Measurements from ENCODE around the gene ZNF491.

The ZNF491 gene

DNA sequence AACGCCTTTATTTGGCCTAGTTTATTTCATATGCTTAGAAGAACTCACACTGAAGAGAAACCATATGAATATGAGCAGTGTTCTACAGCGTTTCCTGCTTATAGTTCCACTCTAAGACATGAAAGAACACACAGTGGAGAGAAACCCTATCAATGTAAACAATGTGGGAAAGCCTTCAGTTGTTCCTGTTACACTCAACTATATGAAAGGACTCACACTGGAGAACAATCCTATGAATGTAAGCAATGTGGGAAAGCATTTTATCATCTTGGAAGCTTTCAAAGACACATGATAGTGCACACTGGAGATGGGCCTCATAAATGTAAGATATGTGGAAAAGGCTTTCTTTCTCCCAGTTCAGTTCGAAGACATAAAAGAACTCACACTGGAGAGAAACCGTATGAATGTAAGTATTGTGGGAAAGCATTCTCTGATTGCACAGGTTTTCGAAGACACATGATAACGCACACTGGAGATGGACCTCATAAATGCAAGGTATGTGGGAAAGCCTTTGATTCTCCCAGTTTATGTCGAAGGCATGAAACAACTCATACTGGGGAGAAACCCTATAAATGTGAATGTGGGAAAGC lies 17.8 kb upstream of the ZNF491 start:
- no peak overlapping the region for H3K4me3 Mint-ChIP-seq
- peaks cover 14 to 20% of the 10 kb centered on the region in 2 donors for H3K9me3 Mint-ChIP-seq
- peaks cover 64 to 80% of the 10 kb centered on the region in 2 donors for H3K36me3 Mint-ChIP-seq
- H3K27me3 Mint-ChIP-seq, result no peaks in the 10 kb centered on the region
- H3K27ac Mint-ChIP-seq, result no peak overlapping the region
- no peaks in the 10 kb centered on the region for H3K4me1 Mint-ChIP-seq
- DNase-seq (no peak), ATAC-seq (replicated peaks) (no peak)

DNA sequence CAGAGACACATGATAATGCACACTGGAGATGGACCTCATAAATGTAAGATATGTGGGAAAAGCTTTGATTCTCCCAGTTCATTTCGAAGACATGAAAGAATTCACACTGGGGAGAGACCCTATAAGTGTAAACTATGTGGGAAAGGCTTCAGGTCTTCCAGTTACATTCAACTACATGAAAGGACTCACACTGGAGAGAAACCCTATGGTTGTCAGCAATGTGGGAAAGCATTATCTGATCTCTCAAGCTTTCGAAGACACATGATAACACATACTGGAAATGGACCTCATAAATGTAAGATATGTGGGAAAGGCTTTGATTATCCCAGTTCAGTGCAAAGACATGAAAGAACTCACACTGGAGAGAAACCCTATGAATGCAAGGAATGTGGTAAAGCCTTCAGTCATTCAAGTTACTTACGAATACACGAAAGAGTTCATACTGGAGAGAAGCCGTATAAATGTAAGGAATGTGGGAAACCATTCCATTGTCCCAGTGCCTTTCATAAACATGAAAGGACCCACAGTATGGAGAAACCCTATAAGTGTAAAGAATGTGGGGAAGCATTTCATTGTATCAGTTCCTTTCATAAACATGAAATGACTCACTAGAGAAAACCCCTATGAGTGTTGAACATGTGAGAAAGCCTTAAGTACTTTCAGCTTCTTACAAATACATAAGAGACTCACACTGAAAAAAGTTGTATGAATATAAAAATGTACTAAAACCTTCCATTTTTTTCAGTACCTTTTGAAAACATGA lies 16.8 kb upstream of the ZNF491 start:
- no peaks in the 10 kb centered on the region for H3K27me3 Mint-ChIP-seq

DNA sequence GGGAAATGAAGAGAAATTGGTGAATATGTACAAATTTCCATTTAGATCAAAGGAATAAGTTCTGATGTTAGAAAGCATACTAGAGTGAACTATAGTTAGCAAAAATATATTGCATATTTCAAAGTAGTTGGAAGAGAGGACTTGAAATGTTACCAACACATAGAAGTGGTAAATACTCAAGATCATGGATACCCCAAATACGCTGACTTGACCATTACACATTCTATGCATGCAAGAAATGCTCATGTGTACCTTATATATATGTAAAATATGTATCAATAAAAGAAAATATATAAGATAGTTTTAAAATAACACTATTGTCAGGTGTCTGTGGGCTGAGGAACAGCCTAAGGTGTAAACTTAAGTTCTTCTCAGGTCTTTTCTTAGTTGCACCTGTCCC lies 14.6 kb upstream of the ZNF491 start:
- ATAC-seq (replicated peaks) (no peak), DNase-seq (no peak)
- H3K36me3 Mint-ChIP-seq, result peaks cover 52 to 63% of the 10 kb centered on the region in 2 donors
- no peak overlapping the region for H3K4me3 Mint-ChIP-seq
- H3K4me1 Mint-ChIP-seq, result no peaks in the 10 kb centered on the region
- no peaks in the 10 kb centered on the region for H3K27me3 Mint-ChIP-seq
- peaks cover 14 to 28% of the 10 kb centered on the region in 2 donors for H3K9me3 Mint-ChIP-seq
- H3K27ac Mint-ChIP-seq, result no peak overlapping the region

More for the DNA sequence above, 16.8 kb upstream of the ZNF491 start:
- Mint-ChIP-seq H3K4me1 (no peaks in the 10 kb centered on the region), H3K36me3 (peaks cover 62 to 78% of the 10 kb centered on the region in 2 donors), H3K27ac (no peak overlapping the region), H3K9me3 (peaks cover 14 to 23% of the 10 kb centered on the region in 2 donors), H3K4me3 (no peak overlapping the region)
- ATAC-seq (replicated peaks), result peak; percentile 46 to 71
- no peak for DNase-seq

DNA sequence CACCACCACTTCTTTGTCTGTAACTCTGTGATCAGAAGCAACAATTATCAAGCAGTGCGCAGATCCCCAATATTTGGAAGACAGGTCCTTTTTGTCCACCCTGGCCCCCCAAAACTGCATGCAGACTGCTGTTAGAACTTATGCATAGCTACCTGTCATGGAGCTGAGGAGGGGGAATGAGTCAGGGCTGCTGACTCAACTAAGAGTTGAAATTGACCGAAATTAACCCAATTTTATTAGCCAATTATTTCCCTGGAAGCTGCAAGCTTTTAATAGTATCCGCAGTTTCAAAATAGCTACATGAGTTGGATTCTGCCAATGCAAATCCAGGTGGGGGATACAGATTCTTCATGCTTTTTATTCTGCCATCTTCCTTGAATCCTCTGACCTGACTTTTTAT lies 14.0 kb upstream of the ZNF491 start:
- peaks cover 48 to 57% of the 10 kb centered on the region in 2 donors for H3K36me3 Mint-ChIP-seq
- no peaks in the 10 kb centered on the region for H3K4me1 Mint-ChIP-seq
- H3K9me3 Mint-ChIP-seq, result peaks cover 14 to 30% of the 10 kb centered on the region in 2 donors
- no peaks in the 10 kb centered on the region for H3K27me3 Mint-ChIP-seq
- ATAC-seq (replicated peaks) (no peak), DNase-seq (no peak)
- no peak overlapping the region for H3K4me3 Mint-ChIP-seq
- H3K27ac Mint-ChIP-seq, result no peak overlapping the region

DNA sequence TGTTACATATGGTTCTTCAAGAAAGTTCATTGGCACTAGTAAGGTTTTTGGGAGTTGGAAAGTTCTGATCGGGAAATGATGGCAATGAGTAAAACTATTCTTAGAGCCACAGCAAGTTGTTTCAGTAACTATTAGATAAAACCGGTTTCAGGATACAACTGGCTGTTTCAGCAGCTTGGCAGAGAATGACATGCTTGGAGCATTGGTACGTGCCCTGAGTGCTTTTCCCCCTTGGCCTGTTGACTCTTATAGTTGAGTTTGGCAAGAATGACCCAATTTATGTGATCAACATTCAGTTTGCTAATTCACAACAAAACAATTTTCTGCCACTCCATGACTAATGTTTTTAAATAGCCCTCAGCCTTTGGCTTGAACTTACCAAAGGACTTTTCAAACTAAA lies 10.8 kb upstream of the ZNF491 start:
- Mint-ChIP-seq H3K27ac (no peak overlapping the region), H3K4me1 (peaks cover 0 to under 1% of the 10 kb centered on the region in 2 donors), H3K36me3 (peaks cover 27 to 33% of the 10 kb centered on the region in 2 donors), H3K4me3 (no peak overlapping the region), H3K9me3 (peaks cover 24 to 28% of the 10 kb centered on the region in 2 donors), H3K27me3 (no peaks in the 10 kb centered on the region)
- DNase-seq, result no peak
- ATAC-seq (replicated peaks), result no peak

DNA sequence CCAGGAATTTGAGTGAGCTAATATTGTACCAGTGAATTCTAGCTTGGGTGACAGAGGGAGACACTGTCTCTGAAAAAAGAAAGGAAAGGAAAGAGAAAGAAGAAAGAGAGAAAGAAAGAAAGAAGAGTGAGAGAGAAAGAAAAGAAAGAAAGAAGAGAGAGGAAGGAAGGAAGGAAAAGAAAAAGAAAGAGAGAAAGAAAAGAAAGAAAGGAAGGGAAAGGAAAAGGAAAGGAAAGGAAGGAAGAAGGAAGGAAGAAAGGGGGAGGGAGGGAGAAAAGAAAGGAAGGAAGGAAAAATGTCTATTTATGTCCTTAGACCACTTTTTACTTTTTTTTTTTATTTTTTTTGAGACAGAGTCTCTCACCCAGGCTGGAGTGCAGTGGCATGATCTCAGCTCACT lies 5.4 kb upstream of the ZNF491 start:
- H3K27me3 Mint-ChIP-seq, result no peaks in the 10 kb centered on the region
- ATAC-seq (replicated peaks), result no peak
- no peaks in the 10 kb centered on the region for H3K36me3 Mint-ChIP-seq
- H3K4me3 Mint-ChIP-seq, result no peak overlapping the region
- H3K4me1 Mint-ChIP-seq, result peaks cover 7 to 24% of the 10 kb centered on the region in 2 donors
- H3K9me3 Mint-ChIP-seq, result peaks cover 12 to 18% of the 10 kb centered on the region in 2 donors
- DNase-seq, result no peak
- H3K27ac Mint-ChIP-seq, result no peak overlapping the region

DNA sequence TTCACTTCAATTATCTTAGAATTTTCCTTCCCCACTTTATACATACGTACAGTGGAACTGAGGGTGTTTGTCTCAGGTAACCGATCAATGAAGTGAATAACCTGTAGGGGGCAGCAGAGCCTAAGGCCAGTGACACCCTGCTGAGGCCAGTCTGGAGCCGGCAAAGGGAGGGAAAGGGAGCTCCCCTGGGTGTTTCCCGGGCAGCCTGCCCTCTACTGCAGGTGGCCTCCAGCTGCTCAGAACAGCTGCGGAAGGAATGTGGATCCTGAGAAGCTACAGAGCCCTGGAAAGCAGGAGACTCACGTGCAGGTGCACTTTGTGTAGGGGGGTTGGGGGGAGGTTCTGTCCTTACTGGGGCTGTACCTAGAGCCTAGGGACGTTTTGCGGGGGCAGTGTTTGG lies 832 bp upstream of the ZNF491 start:
- Mint-ChIP-seq H3K36me3 (no peaks in the 10 kb centered on the region), H3K4me3 (peak overlapping the region; percentile 87 to 96), H3K4me1 (peaks cover 9 to 28% of the 10 kb centered on the region in 2 donors), H3K27ac (no peak overlapping the region), H3K27me3 (no peaks in the 10 kb centered on the region), H3K9me3 (peaks cover 3 to 4% of the 10 kb centered on the region in 2 donors)
- peak; percentile 69 to 71 for ATAC-seq (replicated peaks)
- DNase-seq, result peak; percentile 76

DNA sequence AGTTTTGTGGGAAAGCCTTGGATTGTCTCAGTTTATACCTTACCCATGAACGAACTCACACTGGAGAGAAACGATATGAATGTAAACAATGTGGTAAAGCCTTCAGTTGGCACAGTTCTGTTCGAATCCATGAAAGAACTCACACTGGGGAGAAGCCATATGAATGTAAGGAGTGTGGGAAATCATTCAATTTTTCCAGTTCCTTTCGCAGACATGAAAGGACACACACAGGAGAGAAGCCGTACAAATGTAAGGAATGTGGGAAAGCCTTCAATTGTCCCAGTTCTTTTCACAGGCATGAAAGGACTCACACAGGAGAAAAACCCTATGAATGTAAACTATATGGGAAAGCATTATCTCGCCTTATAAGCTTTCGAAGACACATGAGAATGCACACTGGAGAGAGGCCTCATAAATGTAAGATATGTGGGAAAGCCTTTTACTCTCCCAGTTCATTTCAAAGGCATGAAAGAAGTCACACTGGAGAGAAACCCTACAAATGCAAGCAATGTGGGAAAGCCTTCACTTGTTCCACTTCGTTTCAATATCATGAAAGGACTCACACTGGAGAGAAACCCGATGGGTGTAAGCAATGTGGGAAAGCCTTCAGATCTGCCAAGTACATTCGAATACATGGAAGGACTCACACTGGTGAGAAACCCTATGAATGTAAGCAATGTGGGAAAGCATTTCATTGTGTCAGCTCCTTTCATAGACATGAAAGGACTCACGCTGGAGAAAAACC lies 8.2 kb downstream of the ZNF491 start:
- Mint-ChIP-seq H3K36me3 (peaks cover 11 to 18% of the 10 kb centered on the region in 2 donors), H3K27ac (no peak overlapping the region), H3K4me1 (no peaks in the 10 kb centered on the region), H3K27me3 (no peaks in the 10 kb centered on the region), H3K4me3 (no peak overlapping the region), H3K9me3 (peaks cover 12% of the 10 kb centered on the region in 2 donors)
- no peak for DNase-seq
- ATAC-seq (replicated peaks), result no peak

DNA sequence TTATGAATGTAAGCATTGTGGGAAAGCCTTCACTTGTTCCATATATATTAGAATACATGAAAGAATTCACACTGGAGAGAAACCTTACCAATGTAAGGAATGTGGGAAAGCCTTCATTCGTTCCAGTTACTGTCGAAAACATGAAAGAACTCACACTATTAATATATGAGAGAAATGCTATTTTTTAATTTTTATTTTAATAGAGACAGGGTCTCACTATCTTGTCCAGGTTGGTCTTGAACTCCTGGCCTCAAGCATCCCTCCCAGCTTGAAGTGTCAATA lies 8.7 kb downstream of the ZNF491 start:
- H3K27ac Mint-ChIP-seq, result no peak overlapping the region
- H3K4me3 Mint-ChIP-seq, result no peak overlapping the region
- peaks cover 12% of the 10 kb centered on the region in 2 donors for H3K9me3 Mint-ChIP-seq
- ATAC-seq (replicated peaks) (no peak), DNase-seq (no peak)
- no peaks in the 10 kb centered on the region for H3K27me3 Mint-ChIP-seq
- H3K4me1 Mint-ChIP-seq, result no peaks in the 10 kb centered on the region
- peaks cover 11 to 18% of the 10 kb centered on the region in 2 donors for H3K36me3 Mint-ChIP-seq

DNA sequence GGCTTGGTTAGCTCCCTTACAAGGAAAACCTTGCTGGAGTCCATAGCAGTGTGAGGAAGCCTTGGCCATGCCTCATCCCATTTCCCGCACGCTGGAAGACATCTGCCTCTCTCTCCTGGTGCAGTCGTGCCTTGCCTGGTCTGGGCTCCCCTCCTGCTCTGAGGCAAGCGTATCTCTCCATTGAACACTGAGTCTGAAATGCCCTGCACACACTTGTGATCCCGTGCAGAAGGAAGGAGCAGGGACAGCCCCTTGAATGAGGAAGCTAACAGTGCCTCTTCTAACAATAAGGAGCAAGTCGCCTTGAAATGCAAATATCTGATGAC lies 15.3 kb downstream of the ZNF491 start:
- Mint-ChIP-seq H3K9me3 (no peaks in the 10 kb centered on the region), H3K27ac (peak overlapping the region; percentile 96)
- ATAC-seq (replicated peaks), result peak; percentile 69 to 70

DNA sequence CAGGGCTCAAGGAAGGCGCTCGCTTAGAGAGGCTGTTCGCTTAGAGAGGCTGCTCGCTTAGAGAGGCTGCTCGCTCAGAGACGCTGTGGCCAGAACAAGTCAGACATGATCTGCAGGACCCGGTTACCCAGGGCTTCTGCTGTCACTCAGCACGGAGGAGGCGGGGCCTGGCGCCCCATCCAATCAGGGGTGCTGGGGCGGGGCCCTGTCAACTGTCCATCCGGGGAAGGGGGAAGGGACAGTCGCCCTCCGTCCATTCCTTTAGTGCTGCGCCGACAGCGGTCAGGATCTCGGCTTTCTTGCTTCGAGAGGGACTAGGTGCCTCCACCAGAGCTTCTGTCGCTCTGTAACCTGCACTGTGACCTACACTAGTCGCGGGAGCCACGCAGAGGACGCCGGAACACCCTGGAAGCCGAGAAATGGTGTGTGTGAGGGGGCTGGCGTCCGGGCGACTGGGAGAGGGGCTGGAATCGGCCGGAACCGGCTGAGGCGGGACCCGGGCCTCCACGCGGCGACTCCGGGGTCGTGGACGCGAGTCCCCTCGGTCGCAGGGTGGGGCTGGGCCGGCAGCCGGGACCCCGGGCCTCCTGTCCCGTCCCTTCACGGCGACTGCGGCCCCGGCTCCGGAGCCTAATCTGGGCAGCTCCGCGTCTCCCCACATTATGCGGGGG lies 15.8 kb downstream of the ZNF491 start, which contains the start of gene ZNF440:
Gene ZNF440 (plus strand): TSS at position 245 of the 671 bp plus-strand sequence. CDS start 175 bp downstream, at position 420.
- peak within 1 kb of the TSS; percentile 96 for H3K27ac Mint-ChIP-seq
- ATAC-seq (replicated peaks) (peak; percentile 98 to 99), DNase-seq (peak; percentile 87)
- peak within 1 kb of the TSS; percentile 90 to 91 for H3K4me3 Mint-ChIP-seq
- H3K36me3 Mint-ChIP-seq, result peaks cover 6 to 7% of the 10 kb centered on the region in 2 donors
- peaks cover 11 to 25% of the 10 kb centered on the region in 2 donors for H3K4me1 Mint-ChIP-seq
- H3K9me3 Mint-ChIP-seq, result no peaks in the 10 kb centered on the region
- H3K27me3 Mint-ChIP-seq, result no peaks in the 10 kb centered on the region

More for the DNA sequence above, 15.3 kb downstream of the ZNF491 start:
- Mint-ChIP-seq H3K4me1 (peaks cover 11 to 25% of the 10 kb centered on the region in 2 donors), H3K4me3 (peak overlapping the region; percentile 90 to 91), H3K27me3 (no peaks in the 10 kb centered on the region), H3K36me3 (peaks cover 6 to 7% of the 10 kb centered on the region in 2 donors)
- no peak for DNase-seq

DNA sequence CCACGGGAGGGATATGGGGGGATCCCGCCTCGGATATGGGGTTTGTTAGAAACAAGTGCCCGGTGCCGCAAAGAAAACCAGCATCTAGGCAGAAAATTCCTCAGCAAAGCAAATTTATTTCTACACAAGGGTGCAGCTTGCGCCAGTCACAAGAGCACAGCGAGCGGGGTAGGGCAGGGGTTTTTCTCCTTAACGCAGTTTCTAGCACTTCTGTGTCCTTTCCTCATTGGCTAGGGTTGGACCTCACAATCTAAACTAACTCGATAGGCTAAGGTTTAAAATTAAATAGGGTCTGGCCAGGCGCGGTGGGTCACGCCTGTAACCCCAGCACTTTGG lies 16.3 kb downstream of the ZNF491 start:
- Mint-ChIP-seq H3K27me3 (no peaks in the 10 kb centered on the region), H3K4me3 (peak overlapping the region; percentile 90 to 91), H3K36me3 (peaks cover 6 to 7% of the 10 kb centered on the region in 2 donors), H3K4me1 (peaks cover 11 to 25% of the 10 kb centered on the region in 2 donors), H3K27ac (peak overlapping the region; percentile 47), H3K9me3 (no peaks in the 10 kb centered on the region)
- peak; percentile 15 for ATAC-seq (replicated peaks)
- no peak for DNase-seq

DNA sequence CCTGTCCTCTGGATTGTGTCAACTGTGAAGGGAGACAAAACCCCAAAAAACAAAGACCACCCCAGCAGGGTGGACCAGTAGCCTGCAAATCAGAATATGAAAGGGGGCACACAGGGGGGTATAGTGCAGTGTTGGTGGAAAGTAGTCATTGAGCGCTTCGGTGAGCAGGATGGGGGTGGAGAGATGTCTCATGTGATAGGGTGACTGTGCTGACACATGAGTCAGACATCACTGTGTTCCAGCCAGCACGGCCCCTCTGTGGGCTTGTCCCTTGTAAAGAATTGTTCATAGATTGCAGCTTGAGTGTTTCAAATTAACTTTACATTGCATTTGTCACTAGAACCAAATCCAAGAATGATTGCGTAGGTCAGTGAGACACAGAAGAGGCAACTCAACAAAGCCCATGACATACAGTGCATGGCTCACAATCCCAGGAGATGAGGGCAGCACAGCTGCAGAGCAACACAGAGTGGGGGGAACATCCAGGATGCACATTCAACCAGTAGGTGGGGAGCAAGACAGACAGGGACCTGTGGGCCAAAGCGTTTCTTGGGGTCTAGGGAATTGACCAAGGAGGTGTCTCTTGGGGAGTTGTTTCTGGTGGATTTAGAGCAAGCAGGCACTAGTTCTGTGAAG lies 23.3 kb downstream of the ZNF491 start:
- Mint-ChIP-seq H3K9me3 (no peaks in the 10 kb centered on the region), H3K4me3 (peak overlapping the region; percentile 3 to 18), H3K27ac (no peak overlapping the region), H3K36me3 (peaks cover 17 to 24% of the 10 kb centered on the region in 2 donors), H3K27me3 (no peaks in the 10 kb centered on the region), H3K4me1 (peaks cover 18 to 26% of the 10 kb centered on the region in 2 donors)
- no peak for DNase-seq
- peak; percentile 66 to 86 for ATAC-seq (replicated peaks)
